HEK293 (cell line): ENCODE results near the gene FOXF1.
A peak's percentile ranks its signal among the peaks of the same experiment; 100 is the strongest.

Experiments
- CTCF ChIA-PET: fragments of 350-600 bp; formaldehyde crosslinking; extraction: SDS; loops from one replicate; lab custom pipeline; 2021; ENCODE audit warnings: antibody characterized with exemption; lab: Yijun Ruan, JAX
- POLR2A ChIA-PET: fragments of 300-600 bp; formaldehyde crosslinking; extraction: SDS; loops from one replicate; lab custom pipeline; 2020; ENCODE audit warnings: antibody characterized with exemption, inconsistent platforms; lab: Yijun Ruan, JAX
- H3K27ac ChIP-seq: fragments of 200-500 bp; sonication (Bioruptor generic); 2 replicates; pipeline ENCODE4 v1.5.1; 2014; ENCODE audit warnings: low read depth, low read length, control low read depth, inconsistent platforms; ENCODE audit errors: extremely low read depth
- H3K36me3 ChIP-seq, 2 experiments: fragments of 200-500 bp in 1 of 2; sonication (Bioruptor generic) in 1 of 2; 1 replicate in 1 of 2; 2 replicates in 1 of 2; pipeline ENCODE4 v1.5.1; 2014 to 2017; ENCODE audit warnings: inconsistent platforms in 2 of 2, low read length in 2 of 2; ENCODE audit not compliant: control insufficient read depth in 2 of 2, insufficient read depth in 1 of 2
- H3K4me1 ChIP-seq: fragments of 200-500 bp; sonication (Bioruptor generic); 2 replicates; pipeline ENCODE4 v1.5.1; 2014; ENCODE audit warnings: mild to moderate bottlenecking, low read length, inconsistent platforms; ENCODE audit not compliant: control insufficient read depth, insufficient read depth
- H3K4me3 ChIP-seq: 2 replicates; pipeline ENCODE4 v1.5.1; 2011; ENCODE audit warnings: low read depth, mild to moderate bottlenecking, control low read depth, low read length, moderate library complexity
- H3K9me3 ChIP-seq: fragments of 200-500 bp; sonication (Bioruptor generic); 2 replicates; pipeline ENCODE4 v1.5.1; 2014; ENCODE audit warnings: low read depth, low read length, inconsistent platforms; ENCODE audit not compliant: control insufficient read depth, insufficient read depth
- GLI4 ChIP-seq: fragments of 450-650 bp; formaldehyde crosslinking; IDR thresholded peaks from 2 replicates; pipeline ENCODE4 v1.5.1; 2016; ENCODE audit warnings: missing biosample characterization, missing genetic modification characterization
- KLF17 ChIP-seq: fragments of 450-650 bp; formaldehyde crosslinking; IDR thresholded peaks from 2 replicates; pipeline ENCODE4 v1.5.1; 2016; ENCODE audit warnings: missing biosample characterization, missing genetic modification characterization
- OVOL3 ChIP-seq: fragments of 450-650 bp; formaldehyde crosslinking; IDR thresholded peaks from 2 replicates; pipeline ENCODE4 v1.5.1; 2016; ENCODE audit warnings: missing biosample characterization, missing genetic modification characterization
- SP2 ChIP-seq: fragments of 450-650 bp; formaldehyde crosslinking; IDR thresholded peaks from 2 replicates; pipeline ENCODE4 v1.5.1; 2016; ENCODE audit warnings: missing biosample characterization, missing genetic modification characterization
- ZBTB17 ChIP-seq: fragments of 450-650 bp; formaldehyde crosslinking; IDR thresholded peaks from 2 replicates; pipeline ENCODE4 v1.5.1; 2016; ENCODE audit warnings: missing biosample characterization, missing genetic modification characterization
- ZBTB21 ChIP-seq: fragments of 450-650 bp; formaldehyde crosslinking; IDR thresholded peaks from 2 replicates; pipeline ENCODE4 v1.5.1; 2017; ENCODE audit warnings: missing biosample characterization, missing genetic modification characterization
- ZBTB44 ChIP-seq: fragments of 450-650 bp; IDR thresholded peaks from 2 replicates; pipeline ENCODE4 v1.5.1; 2018; ENCODE audit warnings: missing biosample characterization, mild to moderate bottlenecking, missing genetic modification characterization
- ZBTB48 ChIP-seq: fragments of 450-650 bp; formaldehyde crosslinking; IDR thresholded peaks from 2 replicates; pipeline ENCODE4 v1.5.1; 2016; ENCODE audit warnings: missing biosample characterization, missing genetic modification characterization
- ZBTB49 ChIP-seq: fragments of 450-650 bp; formaldehyde crosslinking; IDR thresholded peaks from 2 replicates; pipeline ENCODE4 v1.5.1; 2016; ENCODE audit warnings: missing biosample characterization, missing genetic modification characterization, low read depth
- ZNF121 ChIP-seq: fragments of 450-650 bp; formaldehyde crosslinking; IDR thresholded peaks from 2 replicates; pipeline ENCODE4 v1.5.1; 2016; ENCODE audit warnings: missing biosample characterization, missing genetic modification characterization
- ZNF133 ChIP-seq: fragments of 450-650 bp; formaldehyde crosslinking; IDR thresholded peaks from 2 replicates; pipeline ENCODE4 v1.5.1; 2016; ENCODE audit warnings: missing biosample characterization, missing genetic modification characterization
- ZNF16 ChIP-seq: fragments of 450-650 bp; formaldehyde crosslinking; IDR thresholded peaks from 2 replicates; pipeline ENCODE4 v1.5.1; 2016; ENCODE audit warnings: low read depth, missing biosample characterization, missing genetic modification characterization
- ZNF174 ChIP-seq: fragments of 450-650 bp; formaldehyde crosslinking; IDR thresholded peaks from 2 replicates; pipeline ENCODE4 v1.5.0; 2017; ENCODE audit warnings: missing biosample characterization, mild to moderate bottlenecking, missing genetic modification characterization
- ZNF223 ChIP-seq: fragments of 450-650 bp; formaldehyde crosslinking; IDR thresholded peaks from 2 replicates; pipeline ENCODE4 v1.5.1; 2016; ENCODE audit warnings: missing biosample characterization, missing genetic modification characterization
- ZNF248 ChIP-seq: fragments of 450-650 bp; formaldehyde crosslinking; IDR thresholded peaks from 2 replicates; pipeline ENCODE4 v1.5.1; 2017; ENCODE audit warnings: missing biosample characterization, missing genetic modification characterization
- ZNF266 ChIP-seq: fragments of 450-650 bp; formaldehyde crosslinking; IDR thresholded peaks from 2 replicates; pipeline ENCODE4 v1.5.1; 2016; ENCODE audit warnings: missing biosample characterization, missing genetic modification characterization, low read depth
- ZNF280D ChIP-seq: fragments of 450-650 bp; formaldehyde crosslinking; IDR thresholded peaks from 2 replicates; pipeline ENCODE4 v1.5.1; 2016; ENCODE audit warnings: missing biosample characterization, missing genetic modification characterization
- ZNF335 ChIP-seq: fragments of 450-650 bp; formaldehyde crosslinking; conservative IDR thresholded peaks from 2 replicates; pipeline ENCODE4 v1.5.1; 2016; ENCODE audit warnings: missing biosample characterization, missing genetic modification characterization
- ZNF423 ChIP-seq: fragments of 450-650 bp; formaldehyde crosslinking; IDR thresholded peaks from 2 replicates; pipeline ENCODE4 v1.5.1; 2016; ENCODE audit warnings: missing biosample characterization, missing genetic modification characterization
- ZNF658 ChIP-seq: fragments of 450-650 bp; formaldehyde crosslinking; IDR thresholded peaks from 2 replicates; pipeline ENCODE4; 2016; ENCODE audit warnings: missing biosample characterization, missing genetic modification characterization
- ZNF660 ChIP-seq: fragments of 450-650 bp; IDR thresholded peaks from 2 replicates; pipeline ENCODE4 v1.5.1; 2018; ENCODE audit warnings: missing biosample characterization, mild to moderate bottlenecking, missing genetic modification characterization
- ZSCAN18 ChIP-seq: fragments of 450-650 bp; formaldehyde crosslinking; IDR thresholded peaks from 2 replicates; pipeline ENCODE4 v1.5.1; 2016; ENCODE audit warnings: missing biosample characterization, missing genetic modification characterization

The FOXF1 gene

GRCh38 chr16:86555704-86556075 lies 45.4 kb downstream of the FOXF1 start:
- peak overlapping the region; percentile 20; the same call in 1 of the 2 replicates for H3K27ac ChIP-seq
- POLR2A ChIA-PET = interaction anchor here (0.5 kb wide), 1 partner anchor 29 kb away, joined by 4 read pairs; no protein-coding TSS in a partner anchor
- H3K4me3 ChIP-seq = peak overlapping the region; percentile 84
- no peaks in the 10 kb centered on the region for H3K9me3 ChIP-seq
- no peak for TF ChIP-seq ZNF658 (tag by site-specific recombination)
- TF ChIP-seq ZNF248 = no peak
- TF ChIP-seq KLF17 (tag by site-specific recombination) = no peak
- no peak for TF ChIP-seq ZBTB21 (tag by site-specific recombination)
- TF ChIP-seq SP2 (tag by site-specific recombination) = no peak
- CTCF ChIA-PET = no interaction called here
- peaks cover 0 to 32% of the 10 kb centered on the region in 2 experiments; a peak in 1 of 3 replicates for H3K36me3 ChIP-seq
- H3K4me1 ChIP-seq = no peaks in the 10 kb centered on the region

- no peaks in the 10 kb centered on the region for H3K4me1 ChIP-seq
- H3K36me3 ChIP-seq = peaks cover 0 to 23% of the 10 kb centered on the region in 2 experiments; a peak in 1 of 3 replicates
- no peaks in the 10 kb centered on the region for H3K9me3 ChIP-seq
- H3K4me3 ChIP-seq = no peak overlapping the region
- ChIA-PET POLR2A (no interaction called here), CTCF (interaction anchor here (0.6 kb wide), 1 partner anchor 506 kb away, joined by 6 read pairs; no protein-coding TSS in a partner anchor)
- no peak for TF ChIP-seq ZBTB17 (tag by site-specific recombination)
- TF ChIP-seq ZNF121 (tag by site-specific recombination) = no peak
- TF ChIP-seq ZNF16 (tag by site-specific recombination) = no peak
- no peak for TF ChIP-seq ZNF335 (tag by site-specific recombination)
- no peak overlapping the region for H3K27ac ChIP-seq
Observed at GRCh38 chr16:86556576-86556975, 46.2 kb downstream of the FOXF1 start.

GRCh38 chr16:86557587-86557986 lies 47.3 kb downstream of the FOXF1 start:
- TF ChIP-seq ZNF133 (tag by site-specific recombination) (no peak), SP2 (tag by site-specific recombination) (no peak), OVOL3 (no peak), ZBTB44 (no peak), ZNF266 (no peak), ZNF223 (tag by site-specific recombination) (no peak), ZNF423 (tag by site-specific recombination) (no peak), ZNF280D (tag by site-specific recombination) (no peak), ZNF174 (tag by site-specific recombination) (no peak), ZBTB48 (no peak), ZBTB49 (tag by site-specific recombination) (no peak), GLI4 (no peak), ZNF660 (tag by site-specific recombination) (no peak), ZSCAN18 (tag by site-specific recombination) (no peak)
- TF ChIP-seq, all 188 proteins: peak for 0
- ChIA-PET CTCF (interaction anchor here (1.0 to 1.7 kb wide), 2 partner anchors 505 to 720 kb away, joined by 3 to 6 read pairs; no protein-coding TSS in a partner anchor), POLR2A (no interaction called here)
- H3K27ac ChIP-seq = no peak overlapping the region
- H3K9me3 ChIP-seq = no peaks in the 10 kb centered on the region
- no peak overlapping the region for H3K4me3 ChIP-seq
- H3K36me3 ChIP-seq = peaks cover 0 to 13% of the 10 kb centered on the region in 2 experiments; a peak in 1 of 3 replicates
- no peaks in the 10 kb centered on the region for H3K4me1 ChIP-seq
